Natural killer cell (primary cell): ENCODE data around the gene PRCC. TPM values are rescaled to one million over a fixed set of nuclear protein-coding genes. Genes with fewer than 3 reads are reported as not detected.
A peak's percentile ranks its signal among the peaks of the same experiment; 100 is the strongest.

Experiments
- ATAC-seq, 3 donors: fragments of 150-1000 bp in 2 of 3; fragments of 200-7000 bp in 1 of 3; cut with Tn5 transposase; 1 replicate in 1 of 3; 2 replicates in 2 of 3; pipeline ENCODE4 v1.10.0; 2021; ENCODE audit warnings: mild to moderate bottlenecking in 2 of 3, moderate library complexity in 2 of 3
- DNase-seq, 2 donors: peaks; one replicate each; pipeline versions ENCODE4 v3.0.0 to v3.0.0-alpha.2; 2013 to 2021; ENCODE audit warnings: mixed read lengths in 1 of 2
- H3K27ac ChIP-seq: one replicate; pipeline ENCODE4 v1.5.1; 2013; ENCODE audit warnings: mild to moderate bottlenecking, low read length
- H3K27me3 ChIP-seq: one replicate; pipeline ENCODE4 v1.6.1; 2013; ENCODE audit warnings: low read length; ENCODE audit not compliant: control insufficient read depth, insufficient read depth
- H3K36me3 ChIP-seq: one replicate; pipeline ENCODE4 v1.6.1; 2013; ENCODE audit warnings: low read length; ENCODE audit not compliant: control insufficient read depth, insufficient read depth
- H3K4me1 ChIP-seq: one replicate; pipeline ENCODE4 v1.6.1; 2013; ENCODE audit warnings: low read length; ENCODE audit not compliant: control insufficient read depth, insufficient read depth
- H3K4me3 ChIP-seq: one replicate; pipeline ENCODE4 v1.5.1; 2013; ENCODE audit warnings: low read length
- H3K9me3 ChIP-seq: one replicate; pipeline ENCODE4 v1.6.1; 2013; ENCODE audit warnings: low read length; ENCODE audit not compliant: control insufficient read depth, insufficient read depth
- H3K27ac Mint-ChIP-seq, 2 donors: one replicate each; pipeline ENCODE4 v1.8.0; 2022; ENCODE audit warnings: mild to moderate bottlenecking in 2 of 2, mixed read lengths in 2 of 2, moderate library complexity in 1 of 2
- H3K27me3 Mint-ChIP-seq, 2 donors: one replicate each; pipeline ENCODE4 v1.8.0; 2022; ENCODE audit warnings: low read depth in 2 of 2, mixed read lengths in 2 of 2
- H3K36me3 Mint-ChIP-seq: one replicate; pipeline ENCODE4 v1.8.0; 2022; ENCODE audit warnings: mixed read lengths
- H3K4me1 Mint-ChIP-seq, 2 donors: one replicate each; pipeline ENCODE4 v1.8.0; 2022; ENCODE audit warnings: mixed read lengths in 2 of 2
- H3K4me3 Mint-ChIP-seq: one replicate; pipeline ENCODE4 v1.8.0; 2022; ENCODE audit warnings: mild to moderate bottlenecking, moderate library complexity, mixed read lengths
- H3K9me3 Mint-ChIP-seq, 2 donors: one replicate each; pipeline ENCODE4 v1.8.0; 2022; ENCODE audit warnings: mixed read lengths in 2 of 2
- WGBS: methylation state at CpG from one replicate; pipeline ENCODE4 v1.1.7; 2013; ENCODE audit warnings: missing lambda C conversion rate; ENCODE audit not compliant: insufficient coverage; 5-methylcytosine and 5-hydroxymethylcytosine counted together
- intact Hi-C: fragments of 100-400 bp; cut with micrococcal nuclease; formaldehyde crosslinking; loops from one replicate; pipeline ENCODE4 v1.14.2; 2022
- total RNA-seq, 4 donors: library from RNA; stranded (reverse); fragments of 120-200 nt in 1 of 4; gene quantifications; one replicate each; pipeline versions ENCODE4 v1.2.3 to v1.2.4, GENCODE V29; 2013 to 2022
- TF ChIP-seq, protein P1 (sequence below): fragments of 200-600 bp; IDR thresholded peaks from one replicate; pipeline ENCODE4 v1.8.0; 2022; ENCODE audit warnings: antibody characterized with exemption

PRCC gene
- total RNA-seq, 3 donors from 2014 or later (not counting 1 experiment from before 2014, with no cell fraction given) = 66.5 to 92.4 (median 69.1) TPM

DNA sequence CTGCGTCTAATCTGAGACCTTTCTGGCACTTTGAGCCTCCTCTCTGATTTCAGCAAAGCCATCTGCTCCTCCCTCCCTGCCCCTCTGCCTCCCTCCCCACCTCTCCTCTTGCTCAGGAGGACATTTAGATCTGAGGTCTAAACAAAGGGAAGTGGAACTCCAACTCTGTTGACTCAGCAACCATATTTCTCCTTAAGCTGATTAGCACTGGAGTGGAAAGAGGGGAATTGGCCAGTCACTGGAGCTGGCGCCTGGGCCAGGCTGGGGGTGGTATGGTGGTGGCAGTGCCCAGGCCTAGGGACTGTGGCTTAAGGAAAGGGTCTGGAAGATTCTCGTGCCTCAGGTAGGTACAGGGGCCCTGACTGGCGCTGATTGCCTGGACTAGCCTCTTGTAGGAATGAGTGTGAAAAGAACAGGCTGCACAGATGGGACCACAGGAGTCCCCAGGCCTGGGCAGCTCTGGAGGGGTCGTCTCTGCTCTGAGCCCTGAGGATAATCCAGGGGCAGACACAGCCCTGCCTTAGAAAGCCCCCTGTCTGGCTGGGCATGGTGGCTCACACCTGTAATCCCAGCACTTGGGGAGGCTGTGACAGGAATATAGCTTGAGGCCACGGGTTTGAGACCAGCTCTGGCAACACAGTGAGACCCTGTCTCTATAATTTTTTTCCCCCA lies 37.4 kb downstream of the PRCC start:
- H3K27me3 ChIP-seq = no peaks in the 10 kb centered on the region
- H3K4me3 ChIP-seq = no peak overlapping the region
- no peak for DNase-seq
- peaks cover 46% of the 10 kb centered on the region for H3K36me3 ChIP-seq
- no peak overlapping the region for H3K27ac ChIP-seq
- H3K9me3 ChIP-seq = no peaks in the 10 kb centered on the region
- 54% methylated on average over 6 of the region's 6 CpGs for WGBS
- peaks cover 48% of the 10 kb centered on the region for H3K4me1 ChIP-seq
- TF ChIP-seq, protein P1, sequence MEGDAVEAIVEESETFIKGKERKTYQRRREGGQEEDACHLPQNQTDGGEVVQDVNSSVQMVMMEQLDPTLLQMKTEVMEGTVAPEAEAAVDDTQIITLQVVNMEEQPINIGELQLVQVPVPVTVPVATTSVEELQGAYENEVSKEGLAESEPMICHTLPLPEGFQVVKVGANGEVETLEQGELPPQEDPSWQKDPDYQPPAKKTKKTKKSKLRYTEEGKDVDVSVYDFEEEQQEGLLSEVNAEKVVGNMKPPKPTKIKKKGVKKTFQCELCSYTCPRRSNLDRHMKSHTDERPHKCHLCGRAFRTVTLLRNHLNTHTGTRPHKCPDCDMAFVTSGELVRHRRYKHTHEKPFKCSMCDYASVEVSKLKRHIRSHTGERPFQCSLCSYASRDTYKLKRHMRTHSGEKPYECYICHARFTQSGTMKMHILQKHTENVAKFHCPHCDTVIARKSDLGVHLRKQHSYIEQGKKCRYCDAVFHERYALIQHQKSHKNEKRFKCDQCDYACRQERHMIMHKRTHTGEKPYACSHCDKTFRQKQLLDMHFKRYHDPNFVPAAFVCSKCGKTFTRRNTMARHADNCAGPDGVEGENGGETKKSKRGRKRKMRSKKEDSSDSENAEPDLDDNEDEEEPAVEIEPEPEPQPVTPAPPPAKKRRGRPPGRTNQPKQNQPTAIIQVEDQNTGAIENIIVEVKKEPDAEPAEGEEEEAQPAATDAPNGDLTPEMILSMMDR = no peak
- peak in 1 of 3 donors; percentile 3 for ATAC-seq
- peaks cover 58 to 78% of the 10 kb centered on the region in 2 donors for H3K4me1 Mint-ChIP-seq
- no peaks in the 10 kb centered on the region for H3K9me3 Mint-ChIP-seq
- H3K27ac Mint-ChIP-seq = peak overlapping the region; percentile 68 to 94
- no peaks in the 10 kb centered on the region for H3K36me3 Mint-ChIP-seq
- peak overlapping the region; percentile 6 for H3K4me3 Mint-ChIP-seq
- intact Hi-C loops = no loop called here
- H3K27me3 Mint-ChIP-seq = no peaks in the 10 kb centered on the region

DNA sequence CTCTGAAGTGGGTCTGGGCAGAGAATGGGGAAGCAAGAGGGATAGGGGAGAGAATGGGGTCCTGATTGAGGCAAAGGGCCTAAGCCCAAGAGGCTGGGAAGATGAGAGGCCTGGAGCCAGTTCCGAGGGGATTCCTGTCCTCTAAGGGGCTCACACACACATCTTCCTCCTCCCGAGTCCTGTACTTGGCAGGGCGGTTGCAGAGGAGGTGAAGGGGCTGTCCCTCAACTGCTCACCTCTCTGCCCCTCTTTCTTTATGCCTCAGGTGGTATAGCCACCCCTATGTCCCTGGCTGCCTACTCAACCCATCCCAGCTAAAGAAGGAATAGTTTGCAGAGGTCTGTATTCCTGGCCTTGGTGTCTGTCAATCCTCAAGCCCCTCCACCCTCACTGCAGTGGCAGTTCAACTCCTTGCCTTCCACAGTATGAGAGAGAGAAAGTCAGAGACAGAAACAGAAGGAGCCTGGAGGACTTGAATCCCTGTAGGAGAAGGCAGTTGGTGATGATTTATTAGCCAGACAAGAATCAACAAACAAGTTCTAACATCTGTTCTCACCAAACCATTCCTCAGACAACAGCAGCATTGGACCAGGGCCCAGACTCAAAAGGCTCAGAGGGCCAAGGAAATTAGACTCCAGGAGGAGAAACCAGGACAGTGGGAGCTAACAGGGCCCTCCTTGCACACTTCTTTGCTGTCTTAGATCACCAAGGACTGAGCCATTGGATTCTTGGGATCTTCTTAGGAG lies 38.6 kb downstream of the PRCC start:
- ATAC-seq = no peak
- H3K27me3 ChIP-seq = no peaks in the 10 kb centered on the region
- no peaks in the 10 kb centered on the region for H3K9me3 ChIP-seq
- no peak overlapping the region for H3K4me3 ChIP-seq
- no peaks in the 10 kb centered on the region for H3K27me3 Mint-ChIP-seq
- H3K4me1 ChIP-seq = peaks cover 54% of the 10 kb centered on the region
- peak overlapping the region; percentile 14 for H3K27ac ChIP-seq
- TF ChIP-seq, protein P1 = no peak
- H3K36me3 Mint-ChIP-seq = no peaks in the 10 kb centered on the region
- peak overlapping the region; percentile 55 for H3K4me3 Mint-ChIP-seq
- intact Hi-C loops = no loop called here
- H3K36me3 ChIP-seq = peaks cover 43% of the 10 kb centered on the region
- H3K4me1 Mint-ChIP-seq = peaks cover 58 to 88% of the 10 kb centered on the region in 2 donors
- H3K9me3 Mint-ChIP-seq = no peaks in the 10 kb centered on the region
- 95% methylated on average over 3 of the region's 3 CpGs for WGBS
- peak overlapping the region; percentile 94 to 98 for H3K27ac Mint-ChIP-seq
- DNase-seq = no peak

DNA sequence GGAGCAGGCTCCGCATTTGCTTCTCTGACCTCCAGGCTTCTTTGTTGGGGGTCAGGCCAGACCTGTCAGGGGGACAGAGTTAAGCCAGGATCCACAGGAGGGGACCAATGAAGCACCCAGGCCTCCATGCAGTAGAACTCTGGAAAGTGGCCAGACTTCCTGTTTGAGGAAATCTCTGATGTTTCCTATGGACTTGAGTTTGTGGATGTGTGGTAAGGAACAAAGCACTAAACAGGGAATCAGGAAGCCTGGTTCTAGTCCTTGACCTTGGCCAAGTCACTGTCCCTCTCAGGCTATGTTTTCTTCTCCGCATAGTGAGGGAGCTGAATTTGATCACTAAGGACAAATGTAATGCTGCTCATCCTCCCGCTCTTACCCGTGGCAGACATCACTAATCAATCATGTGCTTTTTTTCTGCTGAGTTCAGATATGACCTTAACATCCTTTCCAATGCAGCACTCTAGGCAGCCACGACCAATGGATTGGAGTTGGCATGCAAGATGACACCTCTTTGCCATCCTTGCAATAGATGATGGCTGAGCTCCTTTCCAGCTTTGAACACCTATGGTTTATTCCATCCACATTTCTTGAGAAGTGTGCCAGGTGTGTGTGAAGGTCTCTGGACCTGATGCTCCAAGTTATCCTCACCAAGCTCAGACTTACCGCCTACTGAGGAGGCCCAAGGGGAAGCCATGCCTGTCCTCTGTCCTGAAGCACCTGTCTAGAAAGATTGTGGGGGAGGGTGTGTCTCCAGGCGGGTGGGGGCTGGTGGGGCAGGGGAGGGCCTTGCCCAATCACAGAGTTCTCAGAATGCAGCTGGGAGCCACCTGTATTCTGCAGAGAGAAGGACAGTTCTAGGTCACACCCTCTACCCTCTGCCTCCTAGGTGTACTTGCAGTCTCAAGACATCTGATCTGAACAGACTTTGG lies 39.4 kb downstream of the PRCC start:
- DNase-seq (no peak), ATAC-seq (peak in 1 of 3 donors; percentile 2)
- intact Hi-C loops = no loop called here
- TF ChIP-seq, protein P1 = no peak
- H3K4me3 ChIP-seq = no peak overlapping the region
- Mint-ChIP-seq H3K27me3 (no peaks in the 10 kb centered on the region), H3K9me3 (no peaks in the 10 kb centered on the region), H3K27ac (peak overlapping the region; percentile 94 to 98), H3K4me1 (peaks cover 58 to 88% of the 10 kb centered on the region in 2 donors), H3K4me3 (peak overlapping the region; percentile 85), H3K36me3 (peaks cover 8% of the 10 kb centered on the region)
- H3K36me3 ChIP-seq = peaks cover 47% of the 10 kb centered on the region
- WGBS = 91% methylated on average over 7 of the region's 7 CpGs
- H3K4me1 ChIP-seq = peaks cover 54% of the 10 kb centered on the region
- H3K27ac ChIP-seq = peak overlapping the region; percentile 50
- no peaks in the 10 kb centered on the region for H3K9me3 ChIP-seq
- H3K27me3 ChIP-seq = no peaks in the 10 kb centered on the region
